Left forelimb (tissue), 1 donor: ENCODE measurements around the gene BIRC5.
"Not testable (repeated sequence)": the region's sequence is repeated elsewhere in the genome, so short reads cannot be mapped to it uniquely, and the experiment has no call there.

Experiments used
- DNase-seq: peaks from one replicate; pipeline ENCODE4 v3.0.0-alpha.2; 2018; ENCODE audit warnings: low spot score

The BIRC5 gene

DNA sequence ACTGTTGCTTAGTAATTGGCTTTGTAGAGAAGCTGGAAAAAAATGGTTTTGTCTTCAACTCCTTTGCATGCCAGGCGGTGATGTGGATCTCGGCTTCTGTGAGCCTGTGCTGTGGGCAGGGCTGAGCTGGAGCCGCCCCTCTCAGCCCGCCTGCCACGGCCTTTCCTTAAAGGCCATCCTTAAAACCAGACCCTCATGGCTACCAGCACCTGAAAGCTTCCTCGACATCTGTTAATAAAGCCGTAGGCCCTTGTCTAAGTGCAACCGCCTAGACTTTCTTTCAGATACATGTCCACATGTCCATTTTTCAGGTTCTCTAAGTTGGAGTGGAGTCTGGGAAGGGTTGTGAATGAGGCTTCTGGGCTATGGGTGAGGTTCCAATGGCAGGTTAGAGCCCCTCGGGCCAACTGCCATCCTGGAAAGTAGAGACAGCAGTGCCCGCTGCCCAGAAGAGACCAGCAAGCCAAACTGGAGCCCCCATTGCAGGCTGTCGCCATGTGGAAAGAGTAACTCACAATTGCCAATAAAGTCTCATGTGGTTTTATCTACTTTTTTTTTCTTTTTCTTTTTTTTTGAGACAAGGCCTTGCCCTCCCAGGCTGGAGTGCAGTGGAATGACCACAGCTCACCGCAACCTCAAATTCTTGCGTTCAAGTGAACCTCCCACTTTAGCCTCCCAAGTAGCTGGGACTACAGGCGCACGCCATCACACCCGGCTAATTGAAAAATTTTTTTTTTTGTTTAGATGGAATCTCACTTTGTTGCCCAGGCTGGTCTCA is 11.2 kb downstream of the BIRC5 start:
- no peak for DNase-seq

DNA sequence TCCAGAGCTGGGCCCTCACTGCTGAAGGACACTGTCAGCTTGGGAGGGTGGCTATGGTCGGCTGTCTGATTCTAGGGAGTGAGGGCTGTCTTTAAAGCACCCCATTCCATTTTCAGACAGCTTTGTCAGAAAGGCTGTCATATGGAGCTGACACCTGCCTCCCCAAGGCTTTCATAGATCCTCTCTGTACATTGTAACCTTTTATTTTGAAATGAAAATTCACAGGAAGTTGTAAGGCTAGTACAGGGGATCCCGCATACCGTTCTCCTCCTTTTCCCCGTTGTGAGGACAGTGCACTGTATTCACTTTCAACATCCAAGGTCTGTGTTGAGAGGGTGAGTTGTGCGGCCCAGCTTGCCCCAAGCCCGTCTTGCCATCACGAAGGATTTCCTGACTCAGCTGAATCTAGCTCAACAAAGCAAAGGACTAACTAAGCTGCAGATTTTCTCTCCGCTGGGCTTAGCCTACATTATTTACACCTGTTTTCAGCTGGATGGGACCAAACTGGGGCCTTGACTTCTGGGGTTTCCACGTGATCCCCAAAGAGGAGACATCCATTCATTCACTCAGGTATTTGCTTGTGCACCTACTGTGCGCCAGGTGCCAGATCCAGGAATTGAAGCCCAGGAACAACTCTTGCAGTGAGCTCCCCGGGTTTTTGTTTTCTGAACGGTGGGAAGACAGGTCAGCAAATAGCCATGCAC is 12.2 kb downstream of the BIRC5 start:
- no peak for DNase-seq

DNA sequence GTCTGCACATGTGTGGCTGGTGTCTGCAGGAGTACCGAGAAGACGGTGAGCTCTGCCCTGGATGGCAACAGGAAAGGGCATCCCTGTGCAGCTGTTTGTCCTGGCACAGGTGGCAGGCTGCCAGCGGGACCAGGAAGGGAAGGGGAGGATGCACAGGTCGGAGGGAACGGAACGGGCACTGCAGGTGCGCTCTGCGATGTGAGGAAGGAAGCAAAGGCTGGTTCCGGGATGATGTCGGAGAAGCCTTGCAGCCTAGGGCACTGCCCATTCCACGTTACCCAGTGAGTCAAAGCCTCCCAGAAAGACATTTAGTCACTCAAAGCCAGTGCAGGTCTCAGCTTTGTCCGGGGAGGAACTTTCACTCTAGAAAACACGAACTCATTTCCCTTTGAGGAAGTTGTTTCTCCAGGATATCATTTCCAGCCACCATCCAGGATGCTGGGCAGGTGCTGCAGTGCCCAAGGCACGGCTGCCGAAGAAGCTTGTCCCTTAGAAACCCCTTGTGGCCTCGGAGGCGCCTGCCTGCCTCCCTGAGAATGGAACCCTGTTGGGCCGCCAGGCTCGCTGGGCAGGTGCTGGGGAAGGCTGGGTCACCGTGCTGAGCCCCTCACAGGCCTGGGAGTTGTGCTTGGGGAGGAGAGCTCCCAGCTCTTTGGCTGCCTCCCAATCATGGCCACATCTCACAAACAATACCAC is 12.9 kb downstream of the BIRC5 start:
- DNase-seq = no peak

DNA sequence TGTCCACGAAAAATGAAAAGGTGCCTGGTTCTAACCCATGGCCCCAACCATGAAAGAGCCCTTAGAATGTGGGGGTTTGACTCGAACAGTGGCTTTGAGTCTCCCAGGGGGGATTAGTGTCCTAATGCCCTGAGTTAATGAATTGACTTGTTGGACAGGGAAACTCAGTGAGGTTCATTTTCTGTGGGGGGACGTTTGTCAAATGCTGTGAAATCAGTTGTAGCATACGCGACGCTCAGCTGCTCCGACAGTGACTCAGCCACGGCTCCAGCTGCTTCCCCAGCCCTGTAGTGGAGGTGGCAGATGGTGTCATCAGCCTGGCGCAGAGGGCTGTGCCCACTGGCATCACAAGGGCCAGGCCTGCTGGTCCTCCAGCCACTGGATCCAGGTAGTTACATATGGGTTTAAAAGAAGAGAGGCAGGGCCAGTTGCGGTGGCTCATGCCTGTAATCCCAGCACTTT is 13.4 kb downstream of the BIRC5 start:
- DNase-seq = no peak

DNA sequence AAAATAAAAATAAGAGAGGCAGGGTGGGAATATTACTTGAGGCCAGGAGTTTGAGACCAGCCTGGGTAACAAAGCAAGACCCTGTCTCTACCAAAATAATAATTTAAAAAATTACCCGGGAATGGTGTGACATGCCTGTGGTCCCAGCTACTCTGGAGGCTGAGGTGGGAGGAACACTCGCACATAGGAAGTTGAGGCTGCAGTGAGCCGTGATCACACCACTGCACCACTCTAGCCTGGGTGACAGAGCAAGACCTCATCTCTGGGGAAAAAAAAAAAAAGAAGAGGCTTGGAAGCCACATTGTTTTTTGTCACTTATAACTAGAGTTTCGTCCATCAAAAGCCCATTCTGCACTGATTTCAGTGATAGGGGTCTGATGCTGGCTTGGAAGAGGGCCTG is 14.1 kb downstream of the BIRC5 start:
- no peak for DNase-seq

DNA sequence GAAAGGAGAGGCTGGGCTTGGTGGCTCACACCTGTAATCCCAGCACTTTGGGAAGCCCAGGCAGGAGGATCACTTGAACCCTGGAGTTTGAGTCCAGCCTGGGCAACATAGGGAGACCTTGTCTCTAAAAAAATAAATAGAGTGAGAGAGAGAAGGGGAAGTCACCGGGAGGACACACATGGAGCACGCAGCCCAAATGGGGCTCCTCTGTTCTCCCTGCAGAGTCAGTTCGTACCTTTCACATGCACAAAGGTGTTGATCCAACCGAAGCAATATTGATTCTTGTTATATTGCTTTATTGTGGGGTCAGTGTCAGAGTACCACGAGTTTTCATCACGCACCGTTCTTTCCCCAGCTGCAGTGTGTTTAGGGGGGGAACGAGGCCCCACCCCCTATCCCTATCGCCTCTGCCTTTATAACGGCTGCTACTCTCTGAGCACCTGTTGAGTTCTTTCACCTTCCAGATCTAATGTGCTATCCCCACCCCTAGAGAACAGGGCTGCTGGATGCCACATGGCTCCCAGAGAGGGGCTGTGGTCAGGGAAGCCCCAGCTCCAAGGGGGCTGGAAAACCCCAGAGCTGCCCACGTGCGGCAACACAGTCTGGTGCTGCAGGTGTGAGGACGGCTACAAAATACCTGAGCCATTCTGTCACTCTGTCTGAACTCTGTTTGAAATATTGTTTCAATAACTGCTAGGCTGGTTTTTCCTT is 16.4 kb downstream of the BIRC5 start:
- DNase-seq = no peak

DNA sequence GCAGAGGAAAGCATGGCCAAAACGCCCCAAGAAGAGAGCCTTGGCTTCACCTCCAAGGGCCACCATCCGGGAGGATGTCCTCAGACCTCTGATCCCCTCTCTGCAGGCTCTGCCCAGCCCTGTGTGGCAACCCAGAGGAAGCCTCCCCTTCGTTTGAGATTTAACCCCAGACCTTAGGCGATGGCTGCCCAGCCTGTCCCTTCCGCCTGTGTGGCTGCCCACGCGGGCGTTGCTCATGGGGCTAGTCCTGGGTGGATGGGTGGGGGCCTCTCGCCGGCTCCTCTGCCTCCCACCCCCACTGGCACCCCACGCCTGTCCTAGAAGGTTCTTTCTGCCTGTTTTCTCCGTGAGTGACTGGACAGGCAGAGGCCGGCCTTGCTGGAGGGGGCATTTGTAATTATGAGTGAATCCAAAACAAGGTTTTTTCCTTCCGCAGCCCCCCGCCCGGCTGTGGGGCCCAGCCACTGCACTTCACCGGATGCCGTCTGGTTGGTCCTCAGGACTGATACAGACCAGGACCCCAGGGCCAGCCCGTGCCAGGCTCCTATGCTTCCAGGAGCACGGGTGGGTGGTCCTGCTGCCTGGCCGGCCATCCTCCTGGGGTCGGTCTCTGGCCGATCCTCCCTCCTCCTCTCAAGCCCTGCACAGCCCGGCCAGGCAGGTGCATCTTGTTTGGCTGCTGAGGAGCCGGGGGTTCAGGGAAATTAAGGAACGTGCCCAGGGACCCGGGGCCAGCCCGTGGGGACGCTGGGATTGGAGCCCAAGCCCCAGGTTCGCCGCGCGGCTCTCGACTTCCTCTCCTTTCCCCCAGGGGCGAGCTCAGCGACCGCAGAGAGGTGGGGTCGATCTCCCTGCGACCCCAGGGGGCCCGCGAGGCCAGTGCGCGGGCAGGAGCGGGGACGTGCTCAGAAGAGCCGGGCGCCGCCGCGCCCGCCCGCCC is 17.2 kb downstream of the BIRC5 start, which contains the start of gene TMEM235:
Gene TMEM235 (plus strand): TSS at position 636 of the 940 bp plus-strand sequence. CDS start 393 bp downstream, outside the sequence.
- DNase-seq = no peak

DNA sequence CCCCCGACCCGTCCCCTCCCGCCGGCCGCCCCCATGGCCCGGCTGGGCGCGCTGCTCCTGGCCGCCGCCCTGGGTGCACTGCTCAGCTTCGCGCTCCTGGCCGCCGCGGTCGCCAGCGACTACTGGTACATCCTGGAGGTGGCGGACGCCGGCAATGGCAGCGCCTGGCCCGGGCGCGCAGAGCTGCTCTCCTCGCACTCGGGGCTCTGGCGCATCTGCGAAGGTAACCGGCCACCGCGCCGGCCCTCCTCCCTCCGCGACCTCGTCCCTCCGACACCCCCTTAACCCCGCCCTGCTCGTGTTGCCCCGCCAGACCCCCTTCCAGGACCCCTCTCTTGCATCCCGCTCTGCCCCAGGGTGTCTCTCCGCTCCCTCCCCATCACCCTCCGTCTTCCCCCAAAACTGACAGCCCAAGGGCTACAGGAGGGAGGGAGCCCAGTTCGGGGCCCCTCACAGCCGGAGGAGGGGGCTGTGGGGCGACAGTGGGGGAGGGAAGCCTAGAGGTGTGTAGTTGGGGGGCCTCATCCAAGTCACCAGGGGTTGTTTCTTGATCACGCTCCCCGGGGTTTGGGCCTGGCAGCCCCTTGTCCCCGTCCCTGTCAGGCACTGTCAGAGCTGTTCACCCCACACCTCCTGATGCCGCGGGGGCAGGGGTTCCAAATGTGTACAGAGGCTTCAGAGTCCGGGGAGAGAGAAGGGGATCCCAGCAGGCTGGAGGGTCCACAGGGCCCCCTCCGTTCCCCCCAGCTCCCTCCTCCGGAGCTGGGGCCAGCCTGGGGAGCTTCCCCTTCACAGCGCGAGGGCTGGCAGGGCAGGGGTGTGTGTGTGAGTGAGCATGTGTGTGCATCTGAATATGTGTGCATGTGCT is 18.2 kb downstream of the BIRC5 start:
- DNase-seq = no peak

DNA sequence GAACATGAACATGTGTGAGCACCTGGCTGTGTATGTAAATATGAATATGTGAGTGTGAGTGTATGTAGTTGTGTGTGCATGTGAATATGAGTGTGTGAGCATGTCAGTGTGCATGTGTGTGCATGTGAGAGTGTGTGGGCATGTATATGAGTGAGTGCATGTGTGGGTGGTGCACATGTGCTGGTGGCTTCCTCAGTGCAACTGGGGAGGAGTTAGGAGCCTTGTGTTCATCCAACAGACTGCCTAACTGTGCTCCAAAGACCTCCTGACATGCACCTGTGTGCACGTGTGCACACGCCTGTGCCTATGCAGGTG is 18.8 kb downstream of the BIRC5 start:
- DNase-seq = no peak

DNA sequence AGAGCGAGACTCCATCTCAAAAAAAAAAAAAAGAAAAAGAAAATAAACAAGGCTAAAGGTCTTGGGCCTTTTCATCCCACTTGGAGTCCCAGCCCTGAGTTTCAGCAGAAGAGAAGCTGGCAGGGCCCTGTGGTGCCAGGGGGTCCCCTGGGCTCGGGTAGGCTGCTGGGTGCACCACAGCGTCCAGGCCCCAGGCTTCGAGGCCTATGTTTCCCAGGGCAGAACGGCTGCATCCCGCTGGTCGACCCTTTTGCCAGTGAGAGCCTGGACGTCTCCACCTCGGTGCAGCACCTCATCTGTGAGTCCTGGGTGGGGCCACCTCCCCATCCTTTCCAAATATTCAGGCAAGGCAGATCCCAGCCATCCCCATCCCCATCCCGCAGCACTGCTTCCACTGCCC is 19.6 kb downstream of the BIRC5 start:
- DNase-seq = no peak

DNA sequence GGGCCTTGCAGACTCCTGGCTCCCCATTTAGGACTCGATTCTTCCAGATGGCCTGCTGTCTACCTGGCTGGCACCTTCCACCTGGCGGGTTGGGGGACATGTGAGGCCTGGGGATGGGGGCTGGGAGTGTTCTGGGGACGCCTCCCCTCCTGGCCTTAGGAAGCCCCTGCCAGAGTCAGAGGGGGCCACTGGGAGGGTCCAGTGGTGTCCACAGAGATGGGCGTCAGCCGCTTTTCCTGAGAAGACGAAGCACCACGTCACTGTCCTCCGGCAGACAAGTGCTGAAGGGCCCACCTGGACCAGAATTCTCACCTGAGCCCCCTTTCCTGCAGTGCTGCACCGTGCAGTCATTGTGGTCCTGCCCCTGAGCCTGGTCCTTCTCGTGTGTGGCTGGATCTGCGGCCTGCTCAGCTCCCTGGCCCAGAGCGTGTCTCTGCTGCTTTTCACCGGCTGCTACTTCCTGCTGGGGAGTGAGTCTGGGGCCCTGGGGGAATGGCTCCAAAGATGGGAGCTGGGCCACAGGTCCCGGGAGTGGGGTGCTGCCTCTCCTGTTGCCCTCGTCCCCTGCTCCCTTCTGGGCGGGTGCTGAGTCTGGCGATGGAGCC is 20.3 kb downstream of the BIRC5 start:
- no peak for DNase-seq

DNA sequence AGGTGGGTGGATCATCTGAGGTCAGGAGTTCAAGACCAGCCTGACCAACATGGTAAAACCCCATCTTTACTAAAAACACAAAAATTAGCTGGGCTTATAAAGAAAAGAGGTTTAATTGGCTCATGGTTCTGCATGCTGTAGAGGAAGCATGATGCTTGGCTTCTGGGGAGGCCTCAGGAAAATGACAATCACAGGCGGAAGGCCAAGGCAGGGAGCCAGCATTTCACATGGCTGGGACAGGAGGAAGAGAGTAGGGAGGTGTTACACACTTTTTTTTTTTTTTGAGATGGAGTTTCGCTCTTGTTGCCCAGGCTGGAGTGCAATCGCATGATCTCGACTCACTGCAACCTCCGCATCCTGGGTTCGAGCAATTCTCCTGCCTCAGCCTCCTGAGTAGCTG is 21.0 kb downstream of the BIRC5 start:
- not testable (repeated sequence) for DNase-seq

DNA sequence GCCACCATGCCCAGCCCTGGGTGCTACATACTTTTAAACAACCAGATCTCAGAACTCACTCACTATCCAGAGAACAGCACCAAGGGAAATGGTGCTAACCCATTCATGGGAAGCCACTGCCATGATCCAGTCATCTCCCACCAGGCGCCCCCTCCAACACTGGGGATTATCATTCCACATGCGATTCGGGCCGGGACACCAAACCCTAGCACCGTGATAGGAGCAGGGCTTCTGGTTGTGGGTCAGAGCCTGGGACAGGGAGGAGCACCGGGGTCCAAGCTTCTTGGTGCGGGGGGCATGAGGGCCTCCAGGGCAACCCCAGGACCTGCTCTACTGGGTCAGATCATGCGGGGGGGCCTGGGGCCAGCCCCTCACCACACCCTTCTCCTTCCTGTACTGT is 21.8 kb downstream of the BIRC5 start:
- no peak for DNase-seq

DNA sequence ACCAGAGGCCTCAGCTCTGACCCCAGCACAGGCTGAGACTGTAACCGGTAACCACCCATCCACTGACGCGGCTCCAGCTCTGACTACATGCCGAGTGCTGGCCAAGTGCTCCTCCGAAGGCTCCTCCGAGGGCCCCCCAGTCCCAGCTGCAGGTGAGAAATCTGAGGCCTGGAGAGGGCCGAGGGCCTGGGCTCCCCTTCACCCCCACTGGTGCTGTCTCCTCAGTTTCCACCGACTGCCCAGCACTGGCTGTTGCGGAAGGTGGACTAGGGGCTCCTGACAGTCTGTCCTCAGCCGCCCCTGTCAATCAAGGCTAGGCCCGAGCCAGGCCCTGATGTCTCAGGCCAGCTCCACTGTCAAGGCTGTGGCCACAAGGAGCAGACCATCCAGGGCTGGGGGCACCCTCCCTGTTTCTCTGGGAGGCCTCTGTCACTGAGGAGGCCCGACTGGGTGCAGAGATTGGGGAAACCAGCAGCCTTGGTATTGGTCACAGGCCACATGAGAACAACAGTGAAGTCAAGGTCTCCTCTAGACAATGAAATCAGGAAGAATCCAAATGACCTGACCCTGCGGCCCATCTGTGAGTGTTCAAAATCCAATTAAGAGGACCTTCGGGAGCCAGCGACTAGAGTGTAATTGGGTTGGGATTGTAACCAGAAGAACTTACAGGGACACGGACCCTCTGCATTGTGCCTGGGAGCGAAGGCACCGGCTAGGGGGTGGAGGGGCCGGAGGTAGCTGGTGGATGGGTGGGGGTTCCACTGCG is 22.5 kb downstream of the BIRC5 start:
- no peak for DNase-seq

DNA sequence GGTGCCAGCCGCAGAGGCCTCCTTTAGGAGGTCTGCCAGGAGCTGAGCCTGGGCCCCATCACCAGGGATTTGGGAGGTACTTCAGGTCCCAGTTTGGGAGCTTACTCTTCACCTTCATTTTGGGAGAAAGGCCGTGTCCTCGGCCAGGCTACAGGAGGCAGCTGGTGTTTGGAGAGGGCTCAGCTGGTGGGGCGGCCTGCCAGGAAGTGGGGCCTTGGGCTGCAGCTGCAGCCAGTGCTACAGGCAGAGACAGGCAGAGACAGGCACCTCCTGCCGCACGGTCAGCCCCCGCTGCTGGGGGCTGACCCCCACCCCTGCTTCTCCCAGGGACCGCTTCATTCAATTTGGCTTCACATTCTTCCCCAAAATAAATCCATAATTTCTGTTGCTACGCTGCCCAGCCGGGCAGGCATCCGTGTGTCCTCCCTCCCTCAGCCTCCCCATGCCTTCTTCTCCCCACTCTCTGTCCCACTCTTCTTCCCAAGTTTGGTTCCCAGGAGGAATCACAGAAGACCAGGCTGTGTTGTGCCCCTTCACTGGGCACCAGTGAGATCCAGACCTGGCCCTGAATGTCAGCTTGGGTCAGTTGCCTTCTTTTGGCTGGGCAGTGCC is 23.5 kb downstream of the BIRC5 start:
- no peak for DNase-seq

DNA sequence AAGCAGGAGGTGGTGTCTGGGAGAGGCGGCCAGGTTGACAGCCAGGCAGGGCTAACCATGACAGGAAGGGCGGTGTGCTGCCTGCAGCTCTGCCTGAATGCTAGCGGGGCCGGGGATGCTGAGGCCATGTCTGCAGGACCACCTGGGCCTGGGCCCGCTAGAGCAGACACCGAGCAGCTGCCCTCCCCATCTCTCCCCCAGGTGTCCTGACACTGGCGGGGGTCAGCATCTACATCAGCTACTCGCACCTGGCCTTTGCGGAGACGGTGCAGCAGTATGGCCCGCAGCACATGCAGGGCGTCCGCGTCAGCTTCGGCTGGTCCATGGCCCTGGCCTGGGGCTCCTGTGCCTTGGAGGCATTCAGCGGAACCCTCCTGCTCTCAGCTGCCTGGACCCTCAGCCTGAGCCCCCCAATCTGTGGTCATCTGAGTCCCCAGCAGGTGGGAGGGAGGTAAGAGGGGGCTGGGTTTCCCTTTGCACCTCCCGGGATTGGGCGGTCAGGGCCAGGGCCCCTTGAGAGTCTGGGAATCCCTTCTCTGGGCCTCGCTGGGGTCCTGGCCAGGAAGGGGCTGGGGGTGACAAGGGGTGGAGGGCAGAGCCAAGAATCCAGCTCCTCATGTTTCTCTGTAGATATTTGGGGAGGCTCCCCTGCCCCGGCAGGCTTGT is 24.9 kb downstream of the BIRC5 start:
- no peak for DNase-seq

DNA sequence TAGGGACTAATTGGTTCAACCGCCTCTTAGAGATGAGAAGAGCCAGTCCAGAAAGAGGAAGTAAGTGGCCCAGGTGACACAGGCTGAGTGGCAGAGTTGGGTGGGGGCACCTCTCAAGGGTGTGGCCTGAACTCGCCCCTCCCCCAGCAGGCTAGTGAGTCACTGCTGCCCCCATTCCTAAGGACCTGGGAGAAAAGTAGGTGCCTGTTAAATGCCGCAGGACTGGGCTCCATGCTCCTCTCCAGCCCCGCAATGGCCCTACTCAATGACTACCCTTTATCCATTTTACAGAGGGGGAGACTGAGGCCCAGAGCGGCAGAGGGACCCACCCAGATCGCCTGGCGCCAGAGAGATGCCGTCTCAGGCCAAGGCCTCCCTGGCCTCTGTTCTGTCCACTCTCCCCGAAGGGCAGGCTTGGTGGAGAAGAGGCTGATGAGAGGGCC is 25.5 kb downstream of the BIRC5 start:
- no peak for DNase-seq
